Neural crest cell (in vitro differentiated cells): ENCODE data around the gene CCNF. TPM values are rescaled to one million over a fixed set of nuclear protein-coding genes. Genes with fewer than 3 reads are reported as not detected.

Source experiments
- DNase-seq: peaks from one replicate; pipeline ENCODE4 v3.0.0; 2021; ENCODE audit warnings: low read depth, mixed read lengths, low spot score
- H3K27ac Mint-ChIP-seq: one replicate; pipeline ENCODE4 v1.8.0; 2021; ENCODE audit warnings: mild to moderate bottlenecking, mixed read lengths; ENCODE audit not compliant: unreplicated experiment
- H3K27me3 Mint-ChIP-seq: 2 replicates; pipeline ENCODE4 v1.8.0; 2021; ENCODE audit warnings: low read depth, mild to moderate bottlenecking, mixed read lengths
- H3K36me3 Mint-ChIP-seq: 2 replicates; pipeline ENCODE4 v1.8.0; 2021; ENCODE audit warnings: low read depth, mild to moderate bottlenecking, mixed read lengths
- H3K4me1 Mint-ChIP-seq: 2 replicates; pipeline ENCODE4 v1.8.0; 2021; ENCODE audit warnings: mixed read lengths
- H3K4me3 Mint-ChIP-seq: one replicate; pipeline ENCODE4 v1.8.0; 2021; ENCODE audit warnings: mild to moderate bottlenecking, mixed read lengths
- H3K9me3 Mint-ChIP-seq: 2 replicates; pipeline ENCODE4 v1.8.0; 2021; ENCODE audit warnings: mixed read lengths
- CTCF ChIP-seq: fragments of 200-600 bp; sonication (generic); conservative IDR thresholded peaks from 2 replicates; pipeline ENCODE4 v1.5.0; 2021; ENCODE audit warnings: antibody characterized with exemption, mild to moderate bottlenecking
- microRNA-seq: library from miRNA; unstranded; fragments of <30 nt; microRNA quantifications from one replicate; pipeline ENCODE4, GENCODE V29; 2020
- total RNA-seq: library from RNA; stranded (reverse); gene quantifications from 2 replicates; pipeline ENCODE4 v1.2.1, GENCODE V29; 2021

CCNF gene
- total RNA-seq, 1 donor from 2014 or later: 67.5 TPM

- Mint-ChIP-seq H3K27me3 (no peaks in the 10 kb centered on the region), H3K4me3 (no peak overlapping the region), H3K36me3 (no peaks in the 10 kb centered on the region), H3K9me3 (no peaks in the 10 kb centered on the region), H3K4me1 (peaks cover 7% of the 10 kb centered on the region), H3K27ac (no peak overlapping the region)
- no peak for DNase-seq
- no peak for TF ChIP-seq CTCF
These were observed 73.0 kb downstream of the CCNF start for GRCh38 chr16:2501946-2502895.

DNA sequence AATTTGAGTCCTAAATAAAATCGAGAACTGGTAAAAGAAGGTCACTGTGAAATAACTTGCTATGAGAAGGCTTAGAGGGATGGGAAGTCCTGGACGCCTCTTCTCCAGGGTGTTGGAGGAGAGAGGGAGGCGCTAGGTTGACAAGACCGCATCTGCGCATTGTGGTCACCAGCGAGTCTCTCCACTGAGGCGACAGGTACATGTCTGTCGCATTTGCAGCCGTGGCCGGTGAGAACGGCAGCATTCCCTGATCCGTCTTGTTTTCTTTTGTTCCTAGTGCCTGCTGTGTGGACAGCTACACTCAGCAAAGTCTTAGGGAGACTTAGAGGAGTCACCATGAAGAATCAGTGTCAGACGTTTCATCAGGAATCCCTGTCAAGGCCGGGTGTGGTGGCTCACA is 76.4 kb downstream of the CCNF start:
- no peak overlapping the region for H3K4me3 Mint-ChIP-seq
- DNase-seq: no peak
- TF ChIP-seq CTCF: no peak
- no peaks in the 10 kb centered on the region for H3K9me3 Mint-ChIP-seq
- H3K27ac Mint-ChIP-seq: no peak overlapping the region
- no peaks in the 10 kb centered on the region for H3K27me3 Mint-ChIP-seq
- peaks cover 7% of the 10 kb centered on the region for H3K4me1 Mint-ChIP-seq
- no peaks in the 10 kb centered on the region for H3K36me3 Mint-ChIP-seq

- Mint-ChIP-seq H3K9me3 (no peaks in the 10 kb centered on the region), H3K36me3 (no peaks in the 10 kb centered on the region), H3K27me3 (no peaks in the 10 kb centered on the region), H3K4me1 (peaks cover 6% of the 10 kb centered on the region), H3K27ac (no peak overlapping the region), H3K4me3 (no peak overlapping the region)
- TF ChIP-seq CTCF: no peak
- no peak for DNase-seq
These were observed 77.9 kb downstream of the CCNF start for GRCh38 chr16:2507052-2507659.

- no peak for TF ChIP-seq CTCF
- no peak overlapping the region for H3K4me3 Mint-ChIP-seq
- no peak overlapping the region for H3K27ac Mint-ChIP-seq
- no peak for DNase-seq
- H3K4me1 Mint-ChIP-seq: peaks cover 11% of the 10 kb centered on the region
- no peaks in the 10 kb centered on the region for H3K27me3 Mint-ChIP-seq
- H3K36me3 Mint-ChIP-seq: no peaks in the 10 kb centered on the region
- no peaks in the 10 kb centered on the region for H3K9me3 Mint-ChIP-seq
These were observed 78.4 kb downstream of the CCNF start for GRCh38 chr16:2507665-2508064.

Small RNA genes lying within 50 kb of the gene (microRNA-seq; reads per million reads assigned to microRNA genes)
- gene MIR6767: not detected
- 5.3 reads per million for gene MIR6768

Other genes starting within 250 kb of the CCNF start
- 18.9 and 20.2 TPM in 2 replicates for gene CASKIN1, start 232.8 kb upstream of the CCNF start, total RNA-seq
- 68.1 and 69.2 TPM in 2 replicates for gene MLST8, start 224.0 kb upstream of the CCNF start, total RNA-seq
- gene BRICD5, start 218.6 kb upstream of the CCNF start, total RNA-seq: 31.2 and 32.0 TPM in 2 replicates
- 47.3 and 50.2 TPM in 2 replicates for gene PGP, start 214.6 kb upstream of the CCNF start, total RNA-seq
- gene E4F1, start 205.9 kb upstream of the CCNF start, total RNA-seq: 37.5 and 38.9 TPM in 2 replicates
- 1.6 and 2.6 TPM in 2 replicates for gene DNASE1L2, start 193.0 kb upstream of the CCNF start, total RNA-seq
- gene ECI1, start 177.9 kb upstream of the CCNF start, total RNA-seq: 71.9 and 79.2 TPM in 2 replicates
- gene RNPS1, start 161.3 kb upstream of the CCNF start, total RNA-seq: 390 and 420 TPM in 2 replicates
- gene ABCA3, start 88.7 kb upstream of the CCNF start, total RNA-seq: 19.6 TPM in 2 replicates
- gene TEDC2, start 30.7 kb downstream of the CCNF start, total RNA-seq: 65.1 and 66.5 TPM in 2 replicates
- gene NTN3, start 41.9 kb downstream of the CCNF start, total RNA-seq: 4.8 and 5.1 TPM in 2 replicates
- gene TBC1D24, start 45.7 kb downstream of the CCNF start, total RNA-seq: 30.0 and 32.5 TPM in 2 replicates
- gene ATP6V0C, start 84.5 kb downstream of the CCNF start, total RNA-seq: 154 and 159 TPM in 2 replicates
- gene AMDHD2, start 90.9 kb downstream of the CCNF start, total RNA-seq: 50.9 and 58.3 TPM in 2 replicates
- gene CEMP1, start 102.0 kb downstream of the CCNF start, total RNA-seq: not detected in 2 replicates
- 34.2 and 37.5 TPM in 2 replicates for gene PDPK1, start 108.6 kb downstream of the CCNF start, total RNA-seq